H1 (cell line): Measurements from ENCODE around the gene PRRC1. TPM values are rescaled to one million over a fixed set of nuclear protein-coding genes. Genes with fewer than 3 reads are reported as not detected.

ENCODE experiments used
- CTCF ChIA-PET: fragments of 300-600 bp; sonication (Branson Sonifier 250); formaldehyde crosslinking; loops from one replicate; lab custom pipeline; 2021; ENCODE audit not compliant: partially characterized antibody; lab: Charles Lee
- POLR2A ChIA-PET: fragments of 300-600 bp; sonication (Branson Sonifier 250); formaldehyde crosslinking; loops from one replicate; lab custom pipeline; 2021; ENCODE audit warnings: inconsistent platforms; ENCODE audit not compliant: partially characterized antibody; lab: Charles Lee
- DNase-seq, 2 experiments: peaks; one replicate each; pipeline versions ENCODE4 v3.0.0 to v3.0.0-alpha.2; 2010 to 2022; ENCODE audit warnings: low spot score in 2 of 2, low read depth in 1 of 2, mixed read lengths in 1 of 2
- FAIRE-seq: peaks from 2 replicates; lab custom pipeline; 2011; peaks lifted over from hg19 to GRCh38; lab: Jason Lieb, UNC
- H2AFZ ChIP-seq: 2 replicates; pipeline ENCODE4 v1.8.1; 2012; ENCODE audit warnings: low read length, inconsistent platforms
- H2AK5ac ChIP-seq: 2 replicates; pipeline ENCODE4 v1.6.1; 2013; ENCODE audit warnings: low read depth, low read length
- H2BK120ac ChIP-seq: replicated peaks from 2 replicates; pipeline ENCODE3; 2013; ENCODE audit warnings: low read depth, low read length, inconsistent platforms
- H2BK12ac ChIP-seq: 2 replicates; pipeline ENCODE4 v1.6.1; 2013; ENCODE audit warnings: low read depth, low read length
- H2BK15ac ChIP-seq: 2 replicates; pipeline ENCODE4 v1.6.1; 2013; ENCODE audit warnings: low read length
- H2BK20ac ChIP-seq: 2 replicates; pipeline ENCODE4 v1.6.1; 2013; ENCODE audit warnings: low read length
- H2BK5ac ChIP-seq: 2 replicates; pipeline ENCODE4 v1.6.1; 2013; ENCODE audit warnings: low read depth, low read length
- H3K14ac ChIP-seq: 2 replicates; pipeline ENCODE4 v1.6.1; 2013; ENCODE audit warnings: inconsistent platforms; ENCODE audit not compliant: insufficient read length
- H3K18ac ChIP-seq: 2 replicates; pipeline ENCODE4 v1.6.1; 2013; ENCODE audit warnings: low read length; ENCODE audit errors: extremely low read depth
- H3K23ac ChIP-seq: 2 replicates; pipeline ENCODE4 v1.6.1; 2013; ENCODE audit warnings: inconsistent platforms; ENCODE audit not compliant: insufficient read length
- H3K23me2 ChIP-seq: 2 replicates; pipeline ENCODE4 v1.6.1; 2013; ENCODE audit warnings: low read depth, low read length
- H3K27ac ChIP-seq: 2 replicates; pipeline ENCODE4 v1.6.1; 2011; ENCODE audit warnings: low read depth, low read length, inconsistent platforms
- H3K27me3 ChIP-seq, 4 experiments: replicated peaks in 1 of 4; 1 replicate in 1 of 4; 2 replicates in 3 of 4; pipeline versions ENCODE4 v1.6.1 to v1.8.1; 2011 to 2013; ENCODE audit warnings: low read length in 3 of 4, mild to moderate bottlenecking in 3 of 4, inconsistent platforms in 2 of 4, mixed read lengths in 2 of 4, moderate library complexity in 1 of 4; ENCODE audit not compliant: control insufficient read depth in 3 of 4, insufficient read depth in 3 of 4; ENCODE audit errors: extremely low read depth in 1 of 4
- H3K36me3 ChIP-seq, 4 experiments: 2 replicates each; pipeline versions ENCODE4 v1.6.1 to v1.8.1; 2011 to 2013; ENCODE audit warnings: mild to moderate bottlenecking in 4 of 4, low read length in 3 of 4, moderate library complexity in 2 of 4, control low read depth in 1 of 4, inconsistent platforms in 1 of 4; ENCODE audit not compliant: insufficient read depth in 4 of 4, control insufficient read depth in 2 of 4
- H3K4ac ChIP-seq: replicated peaks from 2 replicates; pipeline ENCODE3; 2013; ENCODE audit warnings: low read length, low read depth, mixed read lengths, inconsistent platforms; ENCODE audit not compliant: insufficient read length
- H3K4me1 ChIP-seq, 4 experiments: replicated peaks in 1 of 4; 1 replicate in 1 of 4; 2 replicates in 3 of 4; pipeline versions ENCODE4 v1.6.1 to v1.8.1; 2011 to 2013; ENCODE audit warnings: low read length in 3 of 4, inconsistent platforms in 2 of 4, mixed read lengths in 1 of 4; ENCODE audit not compliant: insufficient read depth in 4 of 4, control insufficient read depth in 3 of 4
- H3K4me2 ChIP-seq, 2 experiments: 2 replicates each; pipeline versions ENCODE4 v1.6.1 to v1.8.1; 2011 to 2013; ENCODE audit warnings: low read depth in 2 of 2, low read length in 2 of 2, control low read depth in 1 of 2, inconsistent platforms in 1 of 2, mild to moderate bottlenecking in 1 of 2; ENCODE audit not compliant: insufficient read depth in 1 of 2
- H3K4me3 ChIP-seq, 4 experiments: fragments of 200-600, 300-600 bp in 1 of 4; sonication (generic), shearing (Covaris generic), sonication (Bioruptor Twin) in 1 of 4; 2 replicates each; pipeline versions ENCODE4 v1.5.1 to v1.8.1; 2011 to 2016; ENCODE audit warnings: low read length in 4 of 4, low read depth in 3 of 4, control low read depth in 2 of 4, inconsistent platforms in 2 of 4, mild to moderate bottlenecking in 2 of 4, mixed read lengths in 1 of 4, moderate library complexity in 1 of 4; ENCODE audit not compliant: insufficient read depth in 2 of 4; ENCODE audit errors: extremely low read depth in 1 of 4
- H3K56ac ChIP-seq: replicated peaks from 2 replicates; pipeline ENCODE3; 2013; ENCODE audit warnings: low read depth, mild to moderate bottlenecking, mixed read lengths, low read length, inconsistent platforms; ENCODE audit not compliant: insufficient read length
- H3K79me1 ChIP-seq: 2 replicates; pipeline ENCODE4 v1.6.1; 2013; ENCODE audit warnings: low read depth, low read length, control low read depth
- H3K79me2 ChIP-seq, 2 experiments: 2 replicates each; pipeline versions ENCODE4 v1.6.1 to v1.8.1; 2012 to 2013; ENCODE audit warnings: low read length in 2 of 2, mild to moderate bottlenecking in 2 of 2, inconsistent platforms in 1 of 2; ENCODE audit not compliant: insufficient read depth in 2 of 2, control insufficient read depth in 1 of 2
- H3K9ac ChIP-seq, 4 experiments: replicated peaks in 1 of 4; 1 replicate in 1 of 4; 2 replicates in 3 of 4; pipeline versions ENCODE4 v1.6.1 to v1.8.1; 2011 to 2013; ENCODE audit warnings: low read depth in 3 of 4, low read length in 3 of 4, control low read depth in 2 of 4, mild to moderate bottlenecking in 2 of 4, moderate library complexity in 2 of 4, inconsistent platforms in 1 of 4; ENCODE audit errors: extremely low read depth in 1 of 4
- H3K9me3 ChIP-seq, 2 experiments: 2 replicates each; pipeline versions ENCODE4 v1.6.1 to v1.8.1; 2012 to 2013; ENCODE audit warnings: mild to moderate bottlenecking in 2 of 2, moderate library complexity in 2 of 2, control low read depth in 1 of 2, inconsistent platforms in 1 of 2, low read depth in 1 of 2, low read length in 1 of 2, mixed read lengths in 1 of 2; ENCODE audit not compliant: insufficient read depth in 2 of 2
- H4K20me1 ChIP-seq, 2 experiments: replicated peaks in 1 of 2; 2 replicates each; pipeline versions ENCODE3 to v1.8.1; 2011 to 2013; ENCODE audit warnings: inconsistent platforms in 2 of 2, low read length in 2 of 2, mild to moderate bottlenecking in 1 of 2; ENCODE audit not compliant: insufficient read depth in 2 of 2, control insufficient read depth in 1 of 2
- H4K5ac ChIP-seq: 2 replicates; pipeline ENCODE4 v1.6.1; 2013; ENCODE audit warnings: low read length, low read depth, mixed read lengths, inconsistent platforms; ENCODE audit not compliant: insufficient read length
- H4K8ac ChIP-seq: 2 replicates; pipeline ENCODE4 v1.8.0; 2013; ENCODE audit warnings: mild to moderate bottlenecking, moderate library complexity, low read length, inconsistent platforms; ENCODE audit not compliant: insufficient read depth; ENCODE audit errors: extremely low read depth
- H4K91ac ChIP-seq: replicated peaks from 2 replicates; pipeline ENCODE3; 2013; ENCODE audit warnings: low read length, mixed read lengths, inconsistent platforms; ENCODE audit not compliant: insufficient read length
- BCL11A ChIP-seq, 2 experiments: IDR thresholded peaks; one replicate each; pipeline ENCODE4 v1.6.1; 2011; ENCODE audit warnings: low read depth in 2 of 2, low read length in 2 of 2, mild to moderate bottlenecking in 2 of 2
- CEBPB ChIP-seq: IDR thresholded peaks from 2 replicates; pipeline ENCODE4 v1.6.1; 2012; ENCODE audit warnings: low read depth, low read length
- HDAC2 ChIP-seq, 2 experiments: fragments of 300-600 bp in 1 of 2; sonication (generic) in 1 of 2; IDR thresholded peaks; 2 replicates each; pipeline ENCODE4 v1.6.1; 2011 to 2012; ENCODE audit warnings: low read depth in 2 of 2, low read length in 2 of 2, mild to moderate bottlenecking in 2 of 2, moderate library complexity in 2 of 2, borderline replicate concordance in 1 of 2, inconsistent platforms in 1 of 2
- JUND ChIP-seq: IDR thresholded peaks from 2 replicates; pipeline ENCODE4 v1.6.1; 2011; ENCODE audit warnings: mild to moderate bottlenecking, improper control_type of control experiment, low read length
- MAFK ChIP-seq: IDR thresholded peaks from 2 replicates; pipeline ENCODE4 v1.6.1; 2012; ENCODE audit warnings: low read depth, mild to moderate bottlenecking, improper control_type of control experiment, low read length
- NRF1 ChIP-seq: IDR thresholded peaks from 2 replicates; pipeline ENCODE4 v1.6.1; 2011; ENCODE audit warnings: mild to moderate bottlenecking, low read depth, low read length, improper control_type of control experiment
- PHF8 ChIP-seq: fragments of 200-600 bp; sonication (generic); conservative IDR thresholded peaks from 2 replicates; pipeline ENCODE4 v1.7.1; 2012; ENCODE audit warnings: low read depth, mild to moderate bottlenecking, inconsistent platforms, low read length, moderate library complexity
- POU5F1 ChIP-seq: IDR thresholded peaks from 2 replicates; pipeline ENCODE4 v1.6.1; 2011; ENCODE audit warnings: low read depth, mild to moderate bottlenecking, low read length, moderate library complexity
- RBBP5 ChIP-seq: IDR thresholded peaks from 2 replicates; pipeline ENCODE4 v1.7.1; 2012; ENCODE audit warnings: low read depth, mild to moderate bottlenecking, inconsistent platforms, low read length, moderate library complexity, borderline replicate concordance
- RXRA ChIP-seq: IDR thresholded peaks from 2 replicates; pipeline ENCODE4 v1.6.1; 2011; ENCODE audit warnings: low read depth, mild to moderate bottlenecking, low read length, moderate library complexity; ENCODE audit not compliant: insufficient read depth
- SIN3A ChIP-seq, 2 experiments: IDR thresholded peaks in 1 of 2; conservative IDR thresholded peaks in 1 of 2; 2 replicates each; pipeline ENCODE4 v1.6.1; 2011 to 2012; ENCODE audit warnings: low read length in 2 of 2, improper control_type of control experiment in 1 of 2, low read depth in 1 of 2, mild to moderate bottlenecking in 1 of 2
- SIRT6 ChIP-seq: IDR thresholded peaks from one replicate; pipeline ENCODE4 v1.7.1; 2012; ENCODE audit warnings: low read length, inconsistent platforms
- SIX5 ChIP-seq: IDR thresholded peaks from 2 replicates; pipeline ENCODE4 v1.6.1; 2011; ENCODE audit warnings: mild to moderate bottlenecking, low read depth, low read length
- SP1 ChIP-seq: IDR thresholded peaks from 2 replicates; pipeline ENCODE4 v1.6.1; 2011; ENCODE audit warnings: low read depth, low read length
- SRF ChIP-seq: IDR thresholded peaks from 2 replicates; pipeline ENCODE4 v1.6.1; 2011; ENCODE audit warnings: mild to moderate bottlenecking, low read depth, low read length, moderate library complexity
- ZNF274 ChIP-seq: IDR thresholded peaks from 2 replicates; pipeline ENCODE4 v1.7.0; 2012; ENCODE audit warnings: low read length, borderline replicate concordance; ENCODE audit errors: extremely low read depth
- WGBS, 2 experiments: shearing (Covaris generic) in 1 of 2; methylation state at CpG; one replicate each; pipeline versions ENCODE4 v1.1.6 to v1.1.7; 2013 to 2015; ENCODE audit warnings: low lambda C conversion rate in 2 of 2, mixed read lengths in 2 of 2, inconsistent platforms in 1 of 2, low coverage in 1 of 2, missing lambda C conversion rate in 1 of 2; ENCODE audit not compliant: insufficient replicate concordance in 2 of 2, insufficient coverage in 1 of 2, insufficient read length in 1 of 2; ENCODE audit errors: extremely low coverage in 1 of 2, missing lambda C conversion rate in 1 of 2; 5-methylcytosine and 5-hydroxymethylcytosine counted together
- polyA plus RNA-seq, 7 experiments: library from polyadenylated mRNA; depleted of rRNA in 3 of 7; stranded (reverse) in 5 of 7; unstranded in 2 of 7; fragments of >200 nt in 5 of 7; fragments of 200-250 nt in 2 of 7; gene quantifications; 1 replicate in 5 of 7; 2 replicates in 1 of 7; 4 replicates in 1 of 7; pipeline versions ENCODE4 v1.2.1 to v1.2.3, GENCODE V29; 2011 to 2013; ENCODE audit warnings: missing spikeins in 2 of 7, mixed read lengths in 2 of 7
- total RNA-seq: library from RNA; stranded (reverse); fragmentation: NEBNext Ultra II Directional; extraction: Animal tissue kit (Norgen Biotek cat#: 25700); gene quantifications from 2 replicates; pipeline ENCODE4 v1.2.1, GENCODE V29; 2021

PRRC1 gene
- total and polyA plus RNA-seq, 2 of the 8 experiments (the other 6 are each of a cell fraction or from before 2014, with no cell fraction given), result 54.6 to 78.6 TPM

DNA sequence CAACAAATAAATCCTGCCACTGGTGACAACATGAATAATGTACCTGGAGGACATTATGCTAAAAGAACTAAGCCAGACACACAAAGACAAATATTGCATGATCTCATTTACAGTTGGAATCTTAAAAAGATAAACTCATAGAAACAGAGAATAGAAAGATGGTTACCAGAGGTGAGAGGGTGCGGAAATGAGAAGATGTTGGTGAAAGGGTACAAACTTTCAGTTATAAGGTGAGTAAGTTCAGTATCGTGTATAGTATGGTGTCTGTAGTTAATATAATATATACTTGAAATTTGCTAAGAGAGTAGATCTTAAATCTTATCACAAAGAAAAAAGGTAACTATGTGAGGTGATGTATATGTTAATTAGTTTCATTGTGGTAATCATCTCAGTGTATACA lies 63.3 kb downstream of the PRRC1 start:
- Histone ChIP-seq H3K36me3 (no peaks in the 10 kb centered on the region), H4K20me1 (no peaks in the 10 kb centered on the region), H3K56ac (no peak overlapping the region), H3K4ac (no peak overlapping the region), H2BK20ac (no peak overlapping the region), H3K4me3 (no peak overlapping the region), H2BK120ac (no peak overlapping the region), H3K9me3 (no peaks in the 10 kb centered on the region), H3K4me2 (no peak overlapping the region), H3K4me1 (peaks cover 0 to 6% (median 0%) of the 10 kb centered on the region in 4 experiments; a peak in 1 of 7 replicates), H3K27ac (no peak overlapping the region), H2AK5ac (no peak overlapping the region), H3K9ac (no peak overlapping the region), H3K14ac (no peak overlapping the region), H4K91ac (no peak overlapping the region), H3K18ac (no peak overlapping the region), H2AFZ (no peak overlapping the region), H2BK15ac (no peak overlapping the region), H3K79me1 (no peaks in the 10 kb centered on the region), H2BK5ac (no peak overlapping the region), H4K5ac (no peak overlapping the region), H4K8ac (no peak overlapping the region), H3K27me3 (no peaks in the 10 kb centered on the region), H3K79me2 (no peaks in the 10 kb centered on the region), H2BK12ac (no peak overlapping the region), H3K23ac (no peak overlapping the region), H3K23me2 (no peaks in the 10 kb centered on the region)
- 90 to 100% methylated on average over 1 to 2 of the region's 2 CpGs for WGBS, 2 experiments
- POLR2A ChIA-PET, result no interaction called here
- DNase-seq, result no peak
- CTCF ChIA-PET, result no interaction called here
- FAIRE-seq, result no peak
- TF ChIP-seq POU5F1 (no peak), SIN3A (conservative IDR thresholded peaks at IDR 0.05 in 1 of 2, IDR thresholded peaks at IDR 0.05 in 1 of 2; ENCODE audit: low read depth in 1 of 2, low read length in 2 of 2) (no peak), RXRA (no peak), SRF (no peak), ZNF274 (no peak), PHF8 (no peak), SIX5 (no peak), CEBPB (no peak), HDAC2 (IDR thresholded peaks at IDR 0.05; ENCODE audit: borderline replicate concordance in 1 of 2, low read depth in 2 of 2, low read length in 2 of 2) (no peak), MAFK (no peak), BCL11A (IDR thresholded peaks at IDR 0.05; ENCODE audit: low read depth in 2 of 2, low read length in 2 of 2) (no peak), RBBP5 (no peak), NRF1 (no peak), SIRT6 (no peak), JUND (no peak), SP1 (no peak)
